Parathyroid adenoma (tissue), 2 donors: ENCODE results near the gene HTR3D.
"Not testable (repeated sequence)": the region's sequence is repeated elsewhere in the genome, so short reads cannot be mapped to it uniquely, and the experiment has no call there.

ENCODE experiments used
- H2AFZ ChIP-seq: fragments of 300-600 bp; sonication (generic); one replicate; pipeline ENCODE4 v1.7.0; 2017; ENCODE audit warnings: antibody characterized with exemption, mild to moderate bottlenecking
- H3K27ac ChIP-seq: fragments of 300-600 bp; sonication (generic); one replicate; pipeline ENCODE4 v1.7.0; 2017
- H3K27me3 ChIP-seq: fragments of 300-600 bp; sonication (generic); one replicate; pipeline ENCODE4 v1.7.0; 2017; ENCODE audit warnings: low read length; ENCODE audit not compliant: control insufficient read depth, insufficient read depth
- H3K36me3 ChIP-seq: fragments of 300-600 bp; sonication (generic); one replicate; pipeline ENCODE4 v1.7.0; 2017; ENCODE audit warnings: low read length; ENCODE audit not compliant: control insufficient read depth, insufficient read depth
- H3K4me1 ChIP-seq: fragments of 300-600 bp; sonication (generic); one replicate; pipeline ENCODE4 v1.7.0; 2017; ENCODE audit warnings: control low read depth
- H3K4me2 ChIP-seq: fragments of 300-600 bp; sonication (generic); one replicate; pipeline ENCODE4 v1.7.0; 2017; ENCODE audit warnings: low read length
- H3K4me3 ChIP-seq: fragments of 300-600 bp; sonication (generic); one replicate; pipeline ENCODE4 v1.7.0; 2017; ENCODE audit warnings: low read depth, low read length
- H3K79me2 ChIP-seq: fragments of 300-600 bp; sonication (generic); one replicate; pipeline ENCODE4 v1.7.0; 2017; ENCODE audit warnings: control low read depth
- H3K9ac ChIP-seq: fragments of 300-600 bp; sonication (generic); one replicate; pipeline ENCODE4 v1.7.0; 2017; ENCODE audit warnings: mild to moderate bottlenecking
- H3K9me3 ChIP-seq: fragments of 300-600 bp; sonication (generic); one replicate; pipeline ENCODE4 v1.7.0; 2017; ENCODE audit warnings: low read length; ENCODE audit not compliant: control insufficient read depth
- TF ChIP-seq, protein P1 (sequence below): fragments of 300-600 bp; sonication (generic); IDR thresholded peaks from one replicate; pipeline ENCODE4 v1.7.0; 2017; ENCODE audit warnings: antibody characterized with exemption, mild to moderate bottlenecking
- donor health status: primary hyperparathyroidism.

The HTR3D gene

DNA sequence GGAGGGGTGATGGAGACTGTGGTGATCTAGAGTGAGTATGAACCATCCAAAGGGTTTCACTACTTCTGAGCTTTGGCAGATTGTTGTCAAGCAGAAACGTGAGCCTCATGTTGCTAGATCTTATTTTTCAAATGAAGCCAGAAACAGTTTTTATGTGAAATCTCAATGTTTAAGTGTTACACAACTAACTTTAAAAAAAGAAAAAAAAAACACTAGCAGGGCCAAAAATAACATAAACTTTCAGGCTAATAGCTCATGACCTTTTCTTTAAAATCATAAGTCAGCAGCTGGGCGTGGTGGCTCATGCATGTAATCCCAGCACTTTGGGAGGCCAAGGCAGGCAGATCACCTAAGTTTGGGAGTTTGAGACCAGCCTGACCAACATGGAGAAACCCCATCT, 2.1 kb upstream of the HTR3D start:
- Histone ChIP-seq H3K9me3 (no peaks in the 10 kb centered on the region), H3K79me2 (no peaks in the 10 kb centered on the region), H3K9ac (no peak overlapping the region), H2AFZ (no peak overlapping the region), H3K27ac (no peak overlapping the region), H3K36me3 (no peaks in the 10 kb centered on the region), H3K4me1 (no peaks in the 10 kb centered on the region), H3K27me3 (no peaks in the 10 kb centered on the region), H3K4me2 (no peak overlapping the region), H3K4me3 (no peak overlapping the region)
- TF ChIP-seq, protein P1, sequence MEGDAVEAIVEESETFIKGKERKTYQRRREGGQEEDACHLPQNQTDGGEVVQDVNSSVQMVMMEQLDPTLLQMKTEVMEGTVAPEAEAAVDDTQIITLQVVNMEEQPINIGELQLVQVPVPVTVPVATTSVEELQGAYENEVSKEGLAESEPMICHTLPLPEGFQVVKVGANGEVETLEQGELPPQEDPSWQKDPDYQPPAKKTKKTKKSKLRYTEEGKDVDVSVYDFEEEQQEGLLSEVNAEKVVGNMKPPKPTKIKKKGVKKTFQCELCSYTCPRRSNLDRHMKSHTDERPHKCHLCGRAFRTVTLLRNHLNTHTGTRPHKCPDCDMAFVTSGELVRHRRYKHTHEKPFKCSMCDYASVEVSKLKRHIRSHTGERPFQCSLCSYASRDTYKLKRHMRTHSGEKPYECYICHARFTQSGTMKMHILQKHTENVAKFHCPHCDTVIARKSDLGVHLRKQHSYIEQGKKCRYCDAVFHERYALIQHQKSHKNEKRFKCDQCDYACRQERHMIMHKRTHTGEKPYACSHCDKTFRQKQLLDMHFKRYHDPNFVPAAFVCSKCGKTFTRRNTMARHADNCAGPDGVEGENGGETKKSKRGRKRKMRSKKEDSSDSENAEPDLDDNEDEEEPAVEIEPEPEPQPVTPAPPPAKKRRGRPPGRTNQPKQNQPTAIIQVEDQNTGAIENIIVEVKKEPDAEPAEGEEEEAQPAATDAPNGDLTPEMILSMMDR, result no peak

DNA sequence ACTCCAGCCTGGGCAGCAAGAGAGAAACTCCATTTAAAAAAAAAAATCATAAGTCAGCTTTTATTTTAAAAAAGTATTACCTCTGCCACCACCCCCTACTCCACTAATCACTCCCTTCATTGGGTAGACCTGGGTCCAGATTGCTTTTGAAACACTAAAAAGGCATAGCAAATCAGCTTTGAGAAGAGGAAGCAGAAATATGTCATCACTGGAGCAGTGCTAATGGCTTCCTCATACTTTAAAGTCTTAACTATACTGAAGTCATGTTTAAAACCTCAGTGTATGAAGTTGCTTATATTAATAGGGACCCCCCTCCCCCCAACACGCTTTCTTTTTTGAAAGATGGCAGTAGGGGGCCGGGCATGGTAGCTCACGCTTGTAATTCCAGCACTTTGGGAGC, 1.0 kb upstream of the HTR3D start:
- Histone ChIP-seq H3K4me2 (no peak overlapping the region), H3K36me3 (no peaks in the 10 kb centered on the region), H3K27me3 (no peaks in the 10 kb centered on the region), H3K79me2 (no peaks in the 10 kb centered on the region), H3K4me1 (no peaks in the 10 kb centered on the region), H2AFZ (no peak overlapping the region), H3K9me3 (no peaks in the 10 kb centered on the region), H3K9ac (no peak overlapping the region), H3K27ac (no peak overlapping the region), H3K4me3 (no peak overlapping the region)
- TF ChIP-seq, protein P1, result no peak

DNA sequence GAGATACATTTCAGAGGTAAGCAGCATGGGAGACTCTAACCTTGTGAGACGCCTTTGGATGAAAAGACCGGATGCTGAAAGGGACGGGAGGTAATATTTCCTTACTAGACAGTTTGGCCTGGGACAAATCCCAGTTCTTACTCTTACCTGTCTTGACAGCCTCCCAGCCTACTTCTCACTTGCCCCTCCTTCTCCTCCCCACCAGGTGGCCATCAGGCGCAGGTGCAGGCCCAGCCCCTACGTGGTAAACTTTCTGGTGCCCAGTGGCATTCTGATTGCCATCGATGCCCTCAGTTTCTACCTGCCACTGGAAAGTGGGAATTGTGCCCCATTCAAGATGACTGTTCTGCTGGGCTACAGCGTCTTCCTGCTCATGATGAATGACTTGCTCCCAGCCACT, 6.3 kb downstream of the HTR3D start:
- peaks cover 4% of the 10 kb centered on the region for H3K4me1 ChIP-seq
- TF ChIP-seq, protein P1, result peak; percentile 29
- no peaks in the 10 kb centered on the region for H3K79me2 ChIP-seq
- no peaks in the 10 kb centered on the region for H3K27me3 ChIP-seq
- H3K4me2 ChIP-seq, result no peak overlapping the region
- H3K9me3 ChIP-seq, result no peaks in the 10 kb centered on the region
- H3K4me3 ChIP-seq, result no peak overlapping the region
- H3K36me3 ChIP-seq, result no peaks in the 10 kb centered on the region
- no peak overlapping the region for H3K27ac ChIP-seq
- H3K9ac ChIP-seq, result no peak overlapping the region
- H2AFZ ChIP-seq, result peak overlapping the region; percentile 76

DNA sequence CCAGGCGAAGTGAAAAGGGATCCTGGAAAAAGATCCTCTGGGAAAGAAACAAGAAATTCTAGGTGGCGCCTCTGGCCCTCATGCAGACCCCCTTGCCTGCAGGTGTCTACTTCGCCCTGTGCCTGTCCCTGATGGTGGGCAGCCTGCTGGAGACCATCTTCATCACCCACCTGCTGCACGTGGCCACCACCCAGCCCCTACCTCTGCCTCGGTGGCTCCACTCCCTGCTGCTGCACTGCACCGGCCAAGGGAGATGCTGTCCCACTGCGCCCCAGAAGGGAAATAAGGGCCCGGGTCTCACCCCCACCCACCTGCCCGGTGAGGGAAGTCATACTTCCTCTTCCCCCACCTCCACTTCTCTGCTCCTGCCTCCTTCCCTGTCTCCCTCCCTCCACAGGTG, 6.8 kb downstream of the HTR3D start:
- H3K27ac ChIP-seq, H3K9ac ChIP-seq, H3K79me2 ChIP-seq, H3K27me3 ChIP-seq, H3K4me3 ChIP-seq, H3K4me1 ChIP-seq, H3K9me3 ChIP-seq, H3K36me3 ChIP-seq, H3K4me2 ChIP-seq, H2AFZ ChIP-seq: not testable (repeated sequence)

DNA sequence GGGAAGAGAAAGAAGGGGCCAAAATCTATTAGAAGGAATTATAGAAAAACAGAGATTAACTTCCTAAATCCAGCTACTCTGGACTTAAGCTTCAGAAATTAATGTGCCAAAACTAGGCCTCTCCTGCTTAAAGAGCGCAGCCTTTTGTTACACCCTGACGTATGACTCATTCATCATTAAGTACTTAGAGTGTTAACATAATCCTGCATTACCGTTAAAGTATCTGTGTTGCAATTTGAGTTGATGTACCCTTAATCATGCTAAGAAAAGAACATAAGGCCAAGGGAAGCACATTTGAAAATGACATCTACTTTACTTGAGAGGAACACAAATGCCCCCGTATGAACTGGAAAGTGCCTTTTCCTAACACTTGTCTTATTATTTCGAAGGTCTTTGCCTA, 7.9 kb downstream of the HTR3D start:
- Histone ChIP-seq H3K4me3 (no peak overlapping the region), H2AFZ (no peak overlapping the region), H3K4me2 (no peak overlapping the region), H3K9ac (no peak overlapping the region), H3K27me3 (no peaks in the 10 kb centered on the region), H3K4me1 (peaks cover 4% of the 10 kb centered on the region), H3K79me2 (no peaks in the 10 kb centered on the region), H3K9me3 (no peaks in the 10 kb centered on the region), H3K27ac (no peak overlapping the region), H3K36me3 (no peaks in the 10 kb centered on the region)
- TF ChIP-seq, protein P1, result no peak
